Stimulated activated CD4-positive, alpha-beta T cell treated with anti-CD3 and anti-CD28 coated beads, Interleukin-15, amount 100 ng/mL, for 24 hours (primary cell): ENCODE measurements around the gene ABHD14A.
"Not testable (repeated sequence)": the region's sequence is repeated elsewhere in the genome, so short reads cannot be mapped to it uniquely, and the experiment has no call there.

Experiments
- DNase-seq: peaks from one replicate; pipeline ENCODE4 v3.0.0-alpha.2; 2020

Gene ABHD14A

DNA sequence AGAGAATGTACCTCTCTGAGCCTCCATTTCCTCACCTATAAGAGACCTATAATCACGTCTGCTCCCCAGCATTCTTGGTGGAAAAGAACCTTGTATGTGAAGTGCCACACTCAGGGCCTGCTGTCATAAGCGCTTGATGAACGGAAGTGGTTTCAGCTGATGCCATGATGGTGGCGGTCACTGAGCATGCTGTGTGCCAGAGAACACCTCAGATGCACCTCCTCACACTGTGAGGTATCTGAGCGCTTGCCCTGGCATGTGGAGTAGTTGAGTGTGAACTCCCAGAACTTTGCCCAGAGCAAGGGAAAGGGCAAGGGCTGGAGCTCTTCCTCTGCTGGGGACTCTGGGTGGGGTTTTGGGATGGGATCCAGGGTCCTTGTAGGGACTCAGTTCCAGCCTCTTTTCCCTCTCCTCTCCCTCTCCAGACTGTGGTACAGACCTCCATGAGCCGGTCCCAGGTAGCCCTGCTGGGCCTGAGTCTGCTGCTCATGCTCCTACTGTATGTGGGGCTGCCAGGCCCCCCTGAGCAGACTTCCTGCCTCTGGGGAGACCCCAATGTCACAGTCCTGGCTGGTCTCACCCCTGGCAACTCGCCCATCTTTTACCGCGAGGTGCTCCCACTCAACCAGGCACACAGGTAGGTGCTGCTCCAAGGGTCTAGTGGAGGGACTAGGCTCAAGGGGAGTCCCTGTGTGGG, 2.7 kb downstream of the ABHD14A start:
- no peak for DNase-seq

DNA sequence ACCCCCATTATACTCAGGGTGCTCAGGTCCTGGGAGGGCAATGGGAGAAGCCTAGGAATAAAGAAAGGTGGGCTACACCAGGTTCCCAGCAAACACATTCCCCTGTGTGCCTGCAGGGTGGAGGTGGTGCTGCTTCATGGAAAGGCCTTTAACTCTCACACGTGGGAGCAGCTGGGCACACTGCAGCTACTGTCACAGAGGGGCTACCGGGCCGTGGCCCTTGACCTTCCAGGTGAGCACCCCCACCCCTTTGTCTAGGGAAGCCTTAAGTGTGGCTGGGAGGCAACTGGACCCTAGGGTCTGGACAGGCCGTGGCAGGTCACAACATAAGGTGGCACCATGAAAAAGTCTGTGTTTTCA, 3.3 kb downstream of the ABHD14A start:
- DNase-seq: no peak

DNA sequence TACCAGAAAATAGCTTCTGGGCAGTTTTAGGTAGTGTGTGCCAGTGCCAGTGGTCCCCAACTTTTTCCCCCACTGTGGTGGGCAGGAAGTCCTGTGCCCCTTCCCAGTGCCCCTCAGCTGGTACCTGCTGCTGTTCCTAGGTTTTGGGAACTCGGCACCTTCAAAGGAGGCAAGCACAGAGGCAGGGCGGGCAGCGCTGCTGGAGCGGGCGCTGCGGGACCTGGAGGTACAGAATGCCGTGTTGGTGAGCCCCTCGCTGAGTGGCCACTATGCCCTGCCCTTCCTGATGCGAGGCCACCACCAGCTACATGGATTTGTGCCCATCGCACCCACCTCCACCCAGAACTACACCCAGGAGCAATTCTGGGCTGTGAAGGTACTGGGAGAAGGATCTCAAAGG, 5.4 kb downstream of the ABHD14A start:
- DNase-seq: no peak

GRCh38 chr3:51982352-51982837, 7.5 kb downstream of the ABHD14A start:
- peak; percentile 55 for DNase-seq

DNA sequence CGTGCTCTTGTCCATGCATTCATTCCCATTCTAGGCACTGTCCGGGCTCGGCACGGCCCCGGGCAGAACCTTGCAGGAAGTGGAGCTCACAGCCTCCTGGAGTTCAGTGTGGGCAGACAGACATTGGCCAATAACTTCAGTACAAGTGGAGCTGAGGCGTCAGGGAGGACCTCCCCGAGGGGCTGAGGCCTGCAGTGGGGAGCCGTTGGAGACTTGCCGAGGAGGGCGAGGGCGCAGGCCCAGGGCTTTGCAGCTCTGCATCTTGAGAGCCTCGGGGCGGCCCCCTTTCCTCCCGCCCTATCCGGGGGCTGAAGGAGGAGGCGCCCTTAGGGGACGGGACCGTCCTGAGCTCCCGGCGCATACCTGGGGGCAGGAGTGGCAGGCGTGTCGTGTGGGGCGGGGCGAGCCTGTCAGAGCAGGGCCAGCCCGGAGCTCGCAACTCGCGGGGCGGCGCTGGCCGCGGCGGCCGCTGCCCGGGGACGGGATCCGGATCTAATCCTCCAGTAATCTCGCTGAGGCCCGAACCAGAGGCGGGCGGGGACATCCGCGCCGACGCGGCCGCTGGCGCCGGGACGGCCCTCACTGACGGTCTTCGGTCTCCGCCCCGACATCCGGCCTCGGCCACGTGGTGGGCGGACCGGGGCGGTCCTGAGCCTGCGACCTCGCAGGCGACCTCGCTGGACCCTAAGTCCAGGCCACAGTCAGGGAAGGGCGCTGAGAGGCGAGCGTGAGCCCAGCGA, 8.1 kb downstream of the ABHD14A start, which contains the start of gene ACY1:
ACY1 (plus strand) TSS at position 698 of the 740 bp plus-strand sequence. CDS start 530 bp downstream, outside the sequence.
- DNase-seq: peak; percentile 91

DNA sequence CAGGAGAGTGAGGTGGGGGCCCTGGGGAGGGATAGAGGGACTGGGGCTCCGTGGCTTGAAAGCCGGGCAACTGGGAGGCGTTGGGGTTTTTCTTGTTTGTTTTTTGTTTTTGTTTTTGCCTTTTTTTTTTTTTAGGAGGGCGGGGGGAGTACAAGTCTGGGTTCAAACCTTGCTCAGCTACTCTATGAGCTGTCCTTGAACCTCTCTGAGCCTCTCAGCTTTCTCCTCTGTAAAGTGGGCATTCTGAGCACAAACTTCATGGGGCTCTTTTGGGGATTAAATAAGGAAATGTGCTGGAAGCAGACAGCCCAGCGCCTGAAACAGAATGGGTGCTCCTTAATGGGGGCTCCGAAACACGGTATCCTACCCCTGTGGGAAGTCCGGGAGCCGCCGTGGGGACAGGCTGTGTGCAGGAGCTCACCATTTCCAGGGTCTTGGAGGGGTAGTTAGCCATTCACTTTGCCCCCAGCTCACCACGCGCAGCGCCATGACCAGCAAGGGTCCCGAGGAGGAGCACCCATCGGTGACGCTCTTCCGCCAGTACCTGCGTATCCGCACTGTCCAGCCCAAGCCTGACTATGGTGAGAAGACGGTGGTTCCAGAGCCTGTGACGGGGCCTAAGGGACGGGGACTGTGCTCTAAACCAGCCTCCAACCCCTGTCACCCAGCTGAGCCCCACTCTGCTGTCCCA, 8.9 kb downstream of the ABHD14A start:
- no peak for DNase-seq

GRCh38 chr3:51984269-51984647, 9.4 kb downstream of the ABHD14A start:
- no peak for DNase-seq

- no peak for DNase-seq
These were observed 10.2 kb downstream of the ABHD14A start for GRCh38 chr3:51985063-51985462.

DNA sequence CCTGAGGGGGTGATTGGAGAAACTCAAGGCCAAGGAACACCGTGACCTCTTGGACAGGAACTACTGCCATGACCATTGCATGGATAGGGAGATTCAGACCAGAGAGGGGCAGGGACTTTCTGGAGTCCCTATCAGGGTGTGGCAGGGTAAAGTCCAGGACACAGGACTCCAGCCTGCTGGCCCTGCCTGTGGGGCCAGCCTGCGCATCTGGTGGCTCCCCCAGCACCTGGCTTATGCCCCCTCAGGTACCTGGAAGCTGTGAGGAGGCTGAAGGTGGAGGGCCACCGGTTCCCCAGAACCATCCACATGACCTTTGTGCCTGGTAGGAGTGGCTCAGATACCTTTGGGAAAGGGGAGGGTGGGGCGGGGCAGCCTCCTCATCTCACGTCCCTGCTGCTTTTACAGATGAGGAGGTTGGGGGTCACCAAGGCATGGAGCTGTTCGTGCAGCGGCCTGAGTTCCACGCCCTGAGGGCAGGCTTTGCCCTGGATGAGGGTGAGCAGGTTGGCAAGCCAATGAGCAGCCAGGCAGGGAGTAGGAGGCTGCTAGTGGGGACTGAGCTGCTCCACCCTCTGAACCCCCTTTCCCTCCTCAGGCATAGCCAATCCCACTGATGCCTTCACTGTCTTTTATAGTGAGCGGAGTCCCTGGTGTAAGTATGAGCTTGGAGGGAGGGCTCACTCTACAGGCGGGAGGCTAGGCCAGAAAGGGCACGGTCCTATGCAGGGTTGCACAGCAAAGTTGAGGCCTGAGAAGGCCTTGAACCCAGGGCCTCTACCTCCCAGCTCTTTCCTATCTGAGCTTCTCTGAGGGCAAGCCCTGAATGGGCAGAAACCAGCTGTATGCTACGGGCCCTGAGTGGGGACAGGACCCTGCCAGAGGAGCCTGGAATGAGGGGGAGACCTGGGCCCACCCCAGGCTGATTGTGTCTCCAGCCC, 11.4 kb downstream of the ABHD14A start:
- no peak for DNase-seq

DNA sequence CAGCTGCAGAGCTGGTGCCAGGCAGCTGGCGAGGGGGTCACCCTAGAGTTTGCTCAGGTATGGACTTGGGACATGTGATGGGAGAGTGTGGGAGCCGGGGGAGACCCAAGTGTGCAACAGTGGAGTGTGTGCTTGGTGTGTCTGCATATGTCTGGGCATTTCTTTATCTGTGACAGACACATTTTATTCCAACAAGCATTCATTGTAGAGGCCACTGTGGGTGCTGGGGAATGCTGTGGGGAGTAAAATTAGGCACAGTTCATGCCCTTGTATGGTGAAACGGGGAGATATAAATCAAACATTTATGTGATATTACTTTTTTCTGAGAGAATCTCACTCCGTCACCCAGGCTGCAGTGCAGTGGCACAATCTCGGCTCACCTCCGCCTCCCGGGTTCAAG, 12.7 kb downstream of the ABHD14A start:
- no peak for DNase-seq

DNA sequence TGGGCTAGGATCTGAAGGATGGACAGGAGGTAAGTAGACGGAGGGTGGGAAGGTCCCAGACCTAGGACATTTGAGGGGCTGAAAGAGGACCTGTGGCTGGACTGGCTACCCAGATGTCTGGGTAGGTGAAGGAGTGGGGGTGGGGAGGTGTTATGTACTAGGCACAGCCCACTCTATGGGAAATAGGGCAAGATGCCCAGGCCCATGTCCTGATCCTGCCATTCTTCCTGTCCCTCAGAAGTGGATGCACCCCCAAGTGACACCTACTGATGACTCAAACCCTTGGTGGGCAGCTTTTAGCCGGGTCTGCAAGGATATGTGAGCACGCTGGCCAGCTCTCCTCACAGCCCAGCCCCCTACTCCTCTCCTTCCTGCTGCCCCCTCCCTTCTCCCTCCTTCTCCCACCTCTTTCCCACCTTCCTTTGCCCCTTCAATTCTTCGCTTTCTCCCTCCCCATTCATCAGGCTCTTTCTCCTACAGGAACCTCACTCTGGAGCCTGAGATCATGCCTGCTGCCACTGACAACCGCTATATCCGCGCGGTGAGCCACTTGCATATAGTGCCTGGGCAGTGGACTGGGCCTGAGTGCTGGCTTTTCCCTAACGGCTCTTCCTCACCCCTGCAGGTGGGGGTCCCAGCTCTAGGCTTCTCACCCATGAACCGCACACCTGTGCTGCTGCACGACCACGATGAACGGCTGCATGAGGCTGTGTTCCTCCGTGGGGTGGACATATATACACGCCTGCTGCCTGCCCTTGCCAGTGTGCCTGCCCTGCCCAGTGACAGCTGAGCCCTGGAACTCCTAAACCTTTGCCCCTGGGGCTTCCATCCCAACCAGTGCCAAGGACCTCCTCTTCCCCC, 13.7 kb downstream of the ABHD14A start:
- no peak for DNase-seq

- DNase-seq: peak; percentile 47
These were observed 15.7 kb downstream of the ABHD14A start for GRCh38 chr3:51990501-51990971.

DNA sequence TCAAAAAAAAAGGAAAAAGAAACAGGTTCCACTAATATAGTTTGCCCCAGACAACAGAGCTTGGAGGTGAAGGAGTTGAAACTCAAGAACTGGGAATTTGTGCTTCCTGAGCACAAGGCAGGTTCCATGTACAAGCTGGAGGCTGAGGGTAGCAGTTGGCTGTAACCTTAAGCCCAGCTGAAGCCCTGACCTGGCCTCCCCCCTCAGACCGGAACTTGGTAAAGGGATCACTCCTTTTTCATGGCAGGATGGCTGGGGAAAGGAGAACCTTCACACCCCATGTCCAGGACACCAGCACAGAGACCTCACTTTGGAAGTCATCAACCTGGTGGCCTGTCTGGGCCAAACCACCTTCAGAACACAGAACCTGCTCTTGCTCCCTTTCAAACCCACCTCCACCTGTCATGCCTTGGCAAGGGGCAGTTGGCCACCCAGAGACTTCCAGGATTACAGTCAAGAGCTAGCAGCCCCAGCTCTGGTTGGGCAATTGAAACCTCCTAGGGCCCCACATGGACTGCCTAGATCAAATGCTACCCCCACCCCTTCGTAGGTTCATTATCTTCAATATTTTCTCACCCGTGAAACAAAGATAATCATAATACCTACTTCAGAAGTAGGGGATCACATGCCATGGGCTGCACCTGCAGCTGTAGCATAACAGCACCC, 17.3 kb downstream of the ABHD14A start:
- no peak for DNase-seq

DNA sequence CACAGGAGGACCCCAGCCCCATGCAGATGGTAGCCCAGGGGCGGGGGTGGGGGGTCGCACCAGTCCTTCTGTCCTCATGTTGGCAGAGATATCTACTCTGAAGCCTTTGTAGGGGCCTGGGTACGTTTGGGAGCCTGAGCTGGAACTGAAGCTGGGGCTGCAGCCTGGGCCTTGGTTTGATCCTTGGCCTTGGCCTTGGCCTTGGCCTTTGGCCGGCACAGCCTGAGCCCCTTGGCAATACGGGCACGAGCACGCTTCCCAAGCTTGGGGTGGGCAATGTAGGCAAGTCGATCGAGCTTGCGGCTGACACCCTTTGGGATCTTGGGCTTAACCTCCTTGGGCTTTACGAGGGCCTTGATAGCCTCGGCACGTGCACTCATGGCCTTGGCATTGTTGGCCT, 18.8 kb downstream of the ABHD14A start:
- DNase-seq: not testable (repeated sequence)

- no peak for DNase-seq
These were observed 19.7 kb downstream of the ABHD14A start for GRCh38 chr3:51994530-51994929.

- peak; percentile 93 for DNase-seq
These were observed 20.7 kb downstream of the ABHD14A start, which contains the start of gene RPL29 for GRCh38 chr3:51995346-51996163. Gene RPL29 (minus strand): TSS chr3:51995895. CDS start chr3:51995461, 434 bp downstream.

DNA sequence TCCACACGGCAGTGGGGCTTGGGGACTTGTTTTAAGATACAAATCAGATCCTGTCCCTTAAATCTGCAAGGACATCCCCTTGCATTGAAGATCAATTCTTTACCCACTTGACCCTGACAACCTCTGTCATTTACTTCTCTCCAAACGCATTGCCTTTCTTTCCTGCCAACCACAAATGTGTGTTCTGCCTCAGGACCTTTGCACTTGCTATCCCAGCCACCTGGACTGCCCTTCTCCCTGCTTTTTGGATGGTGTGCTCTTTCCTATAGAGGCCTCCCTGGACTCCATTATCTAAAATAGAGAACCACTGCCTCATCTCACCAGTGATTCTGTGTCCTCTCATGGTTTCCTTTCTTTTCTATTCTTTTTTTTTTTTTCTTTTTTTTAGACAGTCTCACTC, 22.3 kb downstream of the ABHD14A start:
- DNase-seq: no peak

- no peak for DNase-seq
These were observed 23.2 kb downstream of the ABHD14A start for GRCh38 chr3:51997935-51998596.

- DNase-seq: no peak
These were observed 23.9 kb downstream of the ABHD14A start for GRCh38 chr3:51998774-51999173.
